GM12874 (cell line): Measurements from ENCODE around the gene LRCH1.

Source experiments
- TF ChIP-seq, protein P1 (sequence below): IDR thresholded peaks from 2 replicates; pipeline ENCODE4 v1.5.1; 2011; ENCODE audit warnings: low read depth, mild to moderate bottlenecking, control low read depth, low read length, moderate library complexity; ENCODE audit not compliant: insufficient read depth

LRCH1 gene

GRCh38 chr13:46753137-46753536 lies 200.2 kb downstream of the LRCH1 start:
- TF ChIP-seq, protein P1, sequence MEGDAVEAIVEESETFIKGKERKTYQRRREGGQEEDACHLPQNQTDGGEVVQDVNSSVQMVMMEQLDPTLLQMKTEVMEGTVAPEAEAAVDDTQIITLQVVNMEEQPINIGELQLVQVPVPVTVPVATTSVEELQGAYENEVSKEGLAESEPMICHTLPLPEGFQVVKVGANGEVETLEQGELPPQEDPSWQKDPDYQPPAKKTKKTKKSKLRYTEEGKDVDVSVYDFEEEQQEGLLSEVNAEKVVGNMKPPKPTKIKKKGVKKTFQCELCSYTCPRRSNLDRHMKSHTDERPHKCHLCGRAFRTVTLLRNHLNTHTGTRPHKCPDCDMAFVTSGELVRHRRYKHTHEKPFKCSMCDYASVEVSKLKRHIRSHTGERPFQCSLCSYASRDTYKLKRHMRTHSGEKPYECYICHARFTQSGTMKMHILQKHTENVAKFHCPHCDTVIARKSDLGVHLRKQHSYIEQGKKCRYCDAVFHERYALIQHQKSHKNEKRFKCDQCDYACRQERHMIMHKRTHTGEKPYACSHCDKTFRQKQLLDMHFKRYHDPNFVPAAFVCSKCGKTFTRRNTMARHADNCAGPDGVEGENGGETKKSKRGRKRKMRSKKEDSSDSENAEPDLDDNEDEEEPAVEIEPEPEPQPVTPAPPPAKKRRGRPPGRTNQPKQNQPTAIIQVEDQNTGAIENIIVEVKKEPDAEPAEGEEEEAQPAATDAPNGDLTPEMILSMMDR = no peak

DNA sequence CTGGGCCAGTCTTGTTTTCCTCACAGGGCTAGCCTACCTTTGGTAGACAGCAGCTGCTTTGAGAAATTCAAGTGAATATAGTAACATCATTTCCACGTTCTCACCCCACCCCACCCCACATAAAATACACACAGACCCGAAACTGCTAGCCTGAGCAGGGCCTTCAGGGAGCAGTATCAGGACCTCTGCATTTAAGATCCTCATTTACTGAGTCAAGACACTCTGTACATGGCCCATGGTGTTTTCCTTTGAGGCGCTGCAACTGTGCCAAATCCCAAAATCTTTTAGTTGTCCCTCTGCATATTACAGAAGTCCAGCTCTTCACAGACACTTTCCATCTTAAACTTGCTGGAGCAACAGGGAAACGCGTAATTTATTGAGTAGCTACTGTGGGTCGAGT lies 200.9 kb downstream of the LRCH1 start:
- TF ChIP-seq, protein P1 = no peak

DNA sequence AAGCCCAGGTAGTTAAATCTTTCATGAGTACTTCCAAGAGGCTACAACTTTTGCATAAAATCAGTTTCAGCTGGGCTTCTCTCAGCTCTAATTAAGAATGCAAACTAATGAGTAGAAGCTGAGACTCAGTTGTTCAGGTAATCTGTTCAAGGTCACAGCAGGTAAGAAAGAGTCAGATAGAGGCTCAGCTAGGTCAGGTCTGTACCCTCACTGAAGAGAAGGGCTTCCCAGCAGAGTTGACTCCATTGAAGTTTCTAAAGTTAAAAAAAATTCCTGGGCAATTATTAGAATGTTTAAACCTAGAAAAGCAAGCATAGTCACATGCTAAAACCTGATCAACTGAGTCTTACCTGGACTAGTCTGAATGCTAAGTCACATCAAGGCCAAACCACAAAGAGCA lies 201.8 kb downstream of the LRCH1 start:
- TF ChIP-seq, protein P1 = no peak

GRCh38 chr13:46756977-46757376 lies 204.0 kb downstream of the LRCH1 start:
- TF ChIP-seq, protein P1 = no peak

DNA sequence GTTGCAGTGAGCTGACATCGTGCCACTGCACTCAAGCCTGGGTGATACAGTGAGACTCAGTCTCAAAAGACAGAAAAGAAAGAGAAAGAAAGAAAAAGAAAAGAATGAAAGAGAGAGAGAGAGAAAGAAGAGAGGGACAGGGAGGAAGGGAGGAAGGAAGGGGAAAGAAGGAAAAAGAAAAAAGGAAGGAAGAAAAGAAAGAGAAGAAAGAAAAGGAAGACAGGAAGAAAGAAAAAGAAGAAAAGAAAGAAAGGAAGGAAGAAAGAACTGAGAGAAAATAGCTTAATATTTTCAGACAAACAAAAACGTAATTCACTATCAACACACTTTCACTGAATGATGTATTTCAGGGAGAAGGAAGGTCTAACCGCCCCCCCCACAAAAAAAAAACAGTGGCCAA lies 204.7 kb downstream of the LRCH1 start:
- TF ChIP-seq, protein P1 = no peak

DNA sequence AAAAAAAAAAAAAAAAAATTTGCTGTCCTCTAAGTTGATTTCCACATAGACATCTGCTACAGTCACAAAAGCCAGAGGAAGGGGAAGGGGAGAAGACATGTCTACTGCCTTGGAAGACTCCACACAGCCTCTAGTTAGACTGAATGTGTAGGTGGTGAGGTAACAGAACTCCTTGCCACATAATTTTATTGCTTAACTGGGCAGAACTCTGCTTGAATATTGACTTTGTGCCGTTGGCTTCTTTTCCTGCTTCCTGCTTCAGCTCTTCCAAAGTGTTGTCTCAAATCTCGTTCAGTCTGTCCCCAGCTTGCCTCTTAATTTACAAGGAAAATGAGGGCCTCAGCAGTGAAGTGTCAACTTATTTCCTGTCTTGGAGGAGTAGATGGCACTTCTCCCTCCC lies 206.9 kb downstream of the LRCH1 start:
- TF ChIP-seq, protein P1 = no peak

- TF ChIP-seq, protein P1 = no peak
These were observed 208.2 kb downstream of the LRCH1 start for GRCh38 chr13:46761174-46761573.

GRCh38 chr13:46761866-46762265 lies 208.9 kb downstream of the LRCH1 start:
- TF ChIP-seq, protein P1 = no peak
